GM12878 (cell line): Measurements from ENCODE around the gene RSF1. TPM values are rescaled to one million over a fixed set of nuclear protein-coding genes. Genes with fewer than 3 reads are reported as not detected.

Experiments
- ATAC-seq: fragments of 200-7000 bp; cut with Tn5 transposase; 3 replicates; pipeline ENCODE4 v1.9.1; 2020; ENCODE audit warnings: mild to moderate bottlenecking, moderate library complexity
- BruUV-seq: library from RNA; stranded (reverse); fragments of 400-500 nt; replicated peaks from 2 replicates; lab custom pipeline; 2021; lab: Mats Ljungman, UMichigan
- CTCF ChIA-PET: fragments of 300-600 bp; sonication (Branson Sonifier 250); formaldehyde crosslinking; extraction: SDS; loops from one replicate; lab custom pipeline; 2021; ENCODE audit warnings: inconsistent platforms; lab: Yijun Ruan, JAX
- POLR2A ChIA-PET: fragments of 350-600 bp; formaldehyde crosslinking; extraction: SDS; loops from one replicate; lab custom pipeline; 2021; ENCODE audit warnings: inconsistent platforms; lab: Charles Lee
- RAD21 ChIA-PET: fragments of 300-600 bp; sonication (Branson Sonifier 250); formaldehyde crosslinking; loops from one replicate; lab custom pipeline; 2023; ENCODE audit warnings: antibody characterized with exemption; ENCODE audit not compliant: unreplicated experiment; lab: Charles Lee
- SMC1A ChIA-PET: fragments of 300-600 bp; sonication (Branson Sonifier 250); formaldehyde crosslinking; loops from one replicate; lab custom pipeline; 2023; ENCODE audit not compliant: unreplicated experiment, uncharacterized antibody; lab: Charles Lee
- DNase-seq: peaks from one replicate; pipeline ENCODE4 v3.0.0-alpha.2; 2011; ENCODE audit warnings: low read depth, low spot score
- FAIRE-seq: peaks from 3 replicates; lab custom pipeline; 2011; peaks lifted over from hg19 to GRCh38; lab: Jason Lieb, UNC
- H2AFZ ChIP-seq: 2 replicates; pipeline ENCODE4 v1.6.0; 2011; ENCODE audit warnings: low read depth, low read length, control low read depth; ENCODE audit not compliant: control insufficient read depth
- H3K27ac ChIP-seq: 2 replicates; pipeline ENCODE4 v1.5.1; 2011; ENCODE audit warnings: control low read depth; ENCODE audit not compliant: control insufficient read depth, insufficient read depth
- H3K27me3 ChIP-seq, 2 experiments: replicated peaks in 1 of 2; 2 replicates each; pipeline versions ENCODE4 v1.6.0 to v1.6.1; 2011; ENCODE audit warnings: low read length in 1 of 2; ENCODE audit not compliant: control insufficient read depth in 2 of 2, insufficient read depth in 2 of 2
- H3K36me3 ChIP-seq, 2 experiments: 2 replicates each; pipeline ENCODE4 v1.5.1; 2011; ENCODE audit warnings: low read length in 1 of 2; ENCODE audit not compliant: control insufficient read depth in 2 of 2, insufficient read depth in 2 of 2
- H3K4me1 ChIP-seq: 2 replicates; pipeline ENCODE4 v1.6.1; 2011; ENCODE audit warnings: mild to moderate bottlenecking, low read length, moderate library complexity, mixed read lengths; ENCODE audit not compliant: control insufficient read depth, insufficient read depth
- H3K4me2 ChIP-seq: 2 replicates; pipeline ENCODE4 v1.6.0; 2011; ENCODE audit warnings: control low read depth; ENCODE audit not compliant: control insufficient read depth, insufficient read depth
- H3K4me3 ChIP-seq: fragments of 200-600 bp; sonication (generic); 2 replicates; pipeline ENCODE4 v1.5.1; 2016
- H3K79me2 ChIP-seq: 2 replicates; pipeline ENCODE4 v1.6.0; 2011; ENCODE audit warnings: low read length; ENCODE audit not compliant: control insufficient read depth, insufficient read depth
- H3K9ac ChIP-seq: 2 replicates; pipeline ENCODE4 v1.8.0; 2011; ENCODE audit warnings: low read length, control low read depth, mixed read lengths; ENCODE audit not compliant: control insufficient read depth, insufficient read depth
- H3K9me3 ChIP-seq: replicated peaks from 3 replicates; pipeline ENCODE4 v1.5.1; 2011; ENCODE audit warnings: mild to moderate bottlenecking, low read length; ENCODE audit not compliant: control insufficient read depth, insufficient read depth
- H4K20me1 ChIP-seq: 2 replicates; pipeline ENCODE4 v1.6.0; 2011; ENCODE audit not compliant: control insufficient read depth, insufficient read depth
- ASH2L ChIP-seq: fragments of 300-600, 200-600 bp; sonication (generic); IDR thresholded peaks from 2 replicates; pipeline ENCODE4 v1.6.1; 2017; ENCODE audit warnings: low read depth, mild to moderate bottlenecking, borderline replicate concordance
- ATF7 ChIP-seq: fragments of 450-650 bp; IDR thresholded peaks from 2 replicates; pipeline ENCODE4 v1.6.1; 2016; ENCODE audit warnings: low read depth, mild to moderate bottlenecking
- CBX5 ChIP-seq: sonication (generic); IDR thresholded peaks from 2 replicates; pipeline ENCODE4 v1.6.1; 2016; ENCODE audit warnings: low read depth, moderate library complexity, mild to moderate bottlenecking, inconsistent platforms
- NBN ChIP-seq: fragments of 450-650 bp; IDR thresholded peaks from 2 replicates; pipeline ENCODE4 v1.6.1; 2016
- SREBF2 ChIP-seq: IDR thresholded peaks from 2 replicates; pipeline ENCODE4 v1.6.1; 2012; ENCODE audit warnings: mild to moderate bottlenecking, low read length
- WGBS: methylation state at CpG from one replicate; pipeline ENCODE4 v1.1.6; 2016; ENCODE audit warnings: low lambda C conversion rate; ENCODE audit not compliant: insufficient replicate concordance, insufficient coverage; ENCODE audit errors: missing lambda C conversion rate; 5-methylcytosine and 5-hydroxymethylcytosine counted together
- in situ Hi-C: fragments of 300-500 bp; cut with MboI; formaldehyde crosslinking; loops from 9 replicates; pipeline ENCODE4 v1.14.3; 2018; ENCODE audit warnings: mixed read lengths
- intact Hi-C: fragments of 100-400 bp; cut with micrococcal nuclease; formaldehyde crosslinking; loops from one replicate; pipeline ENCODE4 v1.14.2; 2022; ENCODE audit not compliant: unreplicated experiment
- polyA plus RNA-seq, 11 experiments: library from polyadenylated mRNA; depleted of rRNA in 4 of 11; unstranded in 6 of 11; stranded (reverse) in 5 of 11; fragments of >200 nt; fragmentation: Nextera tagmentation in 4 of 11; fragmentation: Illumina TruSeq in 1 of 11; extraction: Ambion mirVana in 4 of 11; extraction: Trizol in 1 of 11; gene quantifications; 1 replicate in 1 of 11; 2 replicates in 10 of 11; pipeline versions ENCODE4 v1.2.1 to v1.2.3, GENCODE V29; 2011 to 2016; ENCODE audit warnings: inconsistent platforms in 2 of 11, missing spikeins in 2 of 11, low read depth in 1 of 11
- total RNA-seq, 4 experiments: library from RNA; depleted of rRNA in 3 of 4; stranded (reverse); fragments of >200 nt in 3 of 4; fragmentation: Illumina TruSeq in 1 of 4; extraction: Trizol in 1 of 4; gene quantifications; 2 replicates each; pipeline versions ENCODE4 v1.2.1 to v1.2.3, GENCODE V29; 2013 to 2021

RSF1 gene
- total and polyA plus RNA-seq, 10 of the 15 experiments (the other 5 are each of a cell fraction or from before 2014, with no cell fraction given) = 9.0 to 45.3 (median 30.0) TPM

- H3K27me3 ChIP-seq = no peaks in the 10 kb centered on the region
- WGBS = 95% methylated on average over 1 of the region's 1 CpG
- BruUV-seq = no TSS peak
- H3K36me3 ChIP-seq = peaks cover 0 to 7% of the 10 kb centered on the region in 2 experiments; a peak in 2 of 4 replicates
- no peaks in the 10 kb centered on the region for H4K20me1 ChIP-seq
- no peak overlapping the region for H2AFZ ChIP-seq
- H3K9me3 ChIP-seq = peaks cover 5% of the 10 kb centered on the region
- H3K4me1 ChIP-seq = peaks cover 3% of the 10 kb centered on the region; the same call in 1 of the 2 replicates
- ChIA-PET CTCF (interaction anchor here (0.7 kb wide), 1 partner anchor 11 kb away, joined by 3 read pairs; no protein-coding TSS in a partner anchor), POLR2A (no interaction called here), SMC1A (interaction anchor here (0.6 to 1.3 kb wide), 3 partner anchors 33 to 230 kb away, joined by 3 read pairs; no protein-coding TSS in a partner anchor), RAD21 (no interaction called here)
- intact Hi-C loops (loop anchor here (5.0 kb wide), 1 partner anchor 88 kb away; no protein-coding TSS in a partner anchor), in situ Hi-C loops (loop anchor here (5.0 kb wide), 1 partner anchor 177 kb away; the partner anchor contains the start of gene INTS4)
- no peak for ATAC-seq
- TF ChIP-seq ATF7 = 0 out of 2 replicates have a peak, but pooled peaks have one; percentile 34
- TF ChIP-seq NBN = no peak
- no peak for FAIRE-seq
- no peak overlapping the region for H3K4me3 ChIP-seq
- H3K79me2 ChIP-seq = peaks cover 84% of the 10 kb centered on the region
- H3K9ac ChIP-seq = no peak overlapping the region
- H3K4me2 ChIP-seq = no peak overlapping the region
- no peak for DNase-seq
- H3K27ac ChIP-seq = no peak overlapping the region
These were observed 5.1 kb downstream of the RSF1 start for GRCh38 chr11:77815459-77815858.

GRCh38 chr11:77814848-77815247, 5.7 kb downstream of the RSF1 start:
- POLR2A ChIA-PET = no interaction called here
- TF ChIP-seq CBX5 (0 out of 2 replicates have a peak, but pooled peaks have one; percentile 74), SREBF2 (no peak), ASH2L (no peak)
- TF ChIP-seq, all 136 proteins: peak for 1
- no peaks in the 10 kb centered on the region for H3K27me3 ChIP-seq
- ChIA-PET CTCF (no interaction called here), SMC1A (interaction anchor here (0.6 to 1.6 kb wide), 4 partner anchors 14 to 231 kb away, joined by 3 to 4 read pairs (median 3); no protein-coding TSS in a partner anchor), RAD21 (no interaction called here)
- FAIRE-seq (no peak), ATAC-seq (no peak), DNase-seq (no peak)
- no peak overlapping the region for H3K4me2 ChIP-seq
- no peaks in the 10 kb centered on the region for H4K20me1 ChIP-seq
- no peak overlapping the region for H3K27ac ChIP-seq
- in situ Hi-C loops (loop anchor here (5.0 kb wide), 1 partner anchor 177 kb away; the partner anchor contains the start of gene INTS4), intact Hi-C loops (loop anchor here (5.0 kb wide), 1 partner anchor 88 kb away; no protein-coding TSS in a partner anchor)
- WGBS = 98% methylated on average over 3 of the region's 3 CpGs
- BruUV-seq = no TSS peak
- peaks cover 0 to 7% of the 10 kb centered on the region in 2 experiments; a peak in 2 of 4 replicates for H3K36me3 ChIP-seq
- peaks cover 3% of the 10 kb centered on the region; the same call in 1 of the 2 replicates for H3K4me1 ChIP-seq
- H3K4me3 ChIP-seq = no peak overlapping the region
- H3K9me3 ChIP-seq = peaks cover 5% of the 10 kb centered on the region
- H3K79me2 ChIP-seq = peaks cover 81% of the 10 kb centered on the region
- H2AFZ ChIP-seq = no peak overlapping the region
- H3K9ac ChIP-seq = no peak overlapping the region
